HG02642 (cell line): ENCODE data around the gene PNRC1.
"Not testable (repeated sequence)": the region's sequence is repeated elsewhere in the genome, so short reads cannot be mapped to it uniquely, and the experiment has no call there.

Source experiments
- ATAC-seq: cut with Tn5 transposase; IDR thresholded peaks from one replicate; pipeline ENCODE4 v1.9.1; 2021; ENCODE audit warnings: mild to moderate bottlenecking; ENCODE audit not compliant: unreplicated experiment, poor library complexity

Gene PNRC1

DNA sequence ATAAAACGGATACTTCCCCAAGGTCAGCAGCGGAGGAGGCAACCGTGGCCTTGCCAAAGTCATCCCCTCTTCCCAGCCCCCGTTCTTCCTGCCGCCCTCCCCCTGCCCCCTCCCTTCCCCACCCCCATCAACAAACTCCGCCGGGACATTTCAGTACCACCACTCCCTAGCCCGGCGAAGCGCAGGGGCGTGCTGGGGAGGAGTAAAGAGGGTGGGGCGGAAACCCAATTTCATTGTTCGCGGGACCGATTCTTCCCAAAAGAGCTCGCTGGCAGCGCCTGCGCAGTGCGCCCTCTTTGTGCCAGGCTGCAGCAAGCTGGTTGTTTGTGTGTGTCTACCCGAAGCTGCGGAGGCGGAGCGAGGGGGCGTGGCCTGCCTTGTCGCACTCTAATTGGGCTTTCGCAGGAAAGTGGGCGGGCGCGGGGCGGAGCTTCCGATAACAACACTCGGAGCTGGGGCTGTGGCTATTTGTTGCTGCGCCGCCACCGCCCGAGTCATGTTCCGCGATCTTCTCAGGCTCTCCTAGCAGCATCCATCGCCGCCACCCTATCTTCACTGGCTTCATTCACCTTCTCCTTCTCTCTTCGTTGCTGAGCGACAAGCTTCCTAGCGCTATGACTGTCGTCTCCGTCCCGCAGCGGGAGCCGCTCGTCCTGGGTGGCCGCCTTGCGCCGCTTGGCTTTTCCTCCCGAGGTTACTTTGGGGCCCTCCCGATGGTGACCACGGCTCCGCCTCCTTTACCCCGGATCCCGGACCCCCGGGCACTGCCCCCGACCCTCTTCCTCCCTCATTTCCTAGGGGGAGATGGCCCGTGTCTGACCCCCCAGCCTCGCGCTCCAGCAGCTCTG lies at the start of gene PNRC1:
Gene PNRC1, plus strand, starts transcription at position 471 of the 848 bp plus-strand sequence. Its CDS starts 144 bp downstream, at position 615.
- peak; percentile 78 for ATAC-seq

DNA sequence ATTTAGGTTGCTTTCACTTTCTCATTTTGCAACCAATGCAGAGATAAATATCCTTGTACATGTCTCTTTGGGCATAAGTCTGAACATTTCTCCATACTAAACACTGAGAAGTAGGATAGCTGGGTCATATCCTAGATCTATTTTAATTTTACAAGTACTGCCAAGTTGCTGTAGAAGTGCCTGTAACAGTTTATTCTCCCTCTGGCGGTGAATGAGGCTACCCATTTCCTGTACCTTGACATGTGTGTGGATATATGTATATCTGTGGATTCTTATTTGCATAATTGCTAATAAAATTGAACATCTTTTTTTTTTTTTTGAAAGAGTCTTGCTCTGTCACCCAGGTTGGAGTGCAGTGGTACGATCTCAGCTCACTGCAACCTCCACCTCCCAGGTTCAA lies 48.0 kb upstream of the PNRC1 start:
- no peak for ATAC-seq

DNA sequence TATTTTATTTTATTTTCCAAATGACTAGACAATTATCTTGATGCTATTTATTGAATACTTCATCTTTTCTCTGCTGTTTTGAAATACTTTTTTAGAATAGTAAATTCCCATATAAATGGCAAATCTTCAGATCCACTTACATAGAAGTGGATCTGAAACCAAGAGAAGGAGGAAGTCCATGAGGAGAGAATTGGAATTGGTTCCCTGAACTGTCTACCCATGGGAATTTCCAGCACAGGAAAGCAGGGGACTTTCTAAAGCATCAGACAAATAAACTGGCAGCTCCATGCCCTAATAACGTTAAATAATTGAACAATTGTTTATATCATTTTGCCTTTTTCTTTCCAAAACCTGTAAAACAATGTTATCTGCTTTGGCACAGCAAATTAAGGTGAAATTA lies 47.1 kb upstream of the PNRC1 start:
- no peak for ATAC-seq

DNA sequence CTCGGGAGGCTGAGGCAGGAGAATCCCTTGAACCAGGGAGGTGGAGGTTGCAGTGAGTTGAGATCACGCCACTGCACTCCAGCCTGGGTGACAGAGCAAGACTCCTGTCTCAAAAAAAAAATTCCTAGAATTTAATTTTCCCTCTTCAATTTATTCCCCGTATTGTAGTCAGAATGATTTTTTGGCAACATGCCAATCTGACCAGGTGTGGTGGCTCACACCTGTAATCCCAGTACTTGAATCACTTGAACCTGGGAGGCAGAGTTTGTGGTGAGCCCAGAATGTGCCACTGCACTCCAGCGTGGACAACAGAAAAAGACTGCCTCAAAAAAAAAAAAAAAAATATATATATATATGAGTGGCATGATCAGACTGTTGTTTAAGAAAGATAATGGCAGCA lies 46.4 kb upstream of the PNRC1 start:
- ATAC-seq, result not testable (repeated sequence)

DNA sequence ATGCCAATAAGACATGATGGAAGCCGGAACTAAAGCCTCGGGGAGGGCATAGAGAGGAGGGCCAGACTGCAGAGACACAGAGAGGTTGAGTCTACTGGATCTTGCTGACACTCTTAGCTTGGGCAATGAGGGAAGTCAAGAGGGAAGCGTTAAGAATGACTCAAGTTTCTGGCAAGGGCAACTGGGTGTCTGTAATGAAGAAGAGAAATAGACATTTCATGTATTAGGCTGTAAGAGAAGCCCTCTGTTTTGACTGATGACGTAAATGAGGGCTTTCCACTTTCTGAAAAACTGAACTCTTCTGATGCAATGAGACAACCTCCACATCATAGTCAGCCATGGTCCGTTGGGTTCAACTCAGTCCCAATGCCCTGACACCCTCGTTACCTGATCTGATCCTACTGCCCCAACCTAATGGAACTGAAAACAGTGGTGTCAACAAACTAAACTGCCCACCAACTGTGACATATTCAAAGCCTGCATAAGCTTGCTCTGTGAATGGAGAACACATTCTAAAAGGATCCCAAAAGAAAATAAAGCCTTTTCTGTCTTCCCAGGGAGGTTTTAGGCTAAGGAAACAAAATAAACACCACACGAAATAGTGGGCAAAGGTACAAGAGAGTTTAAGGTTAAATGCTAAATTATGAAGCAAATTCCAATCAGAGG lies 45.8 kb upstream of the PNRC1 start:
- ATAC-seq, result no peak

DNA sequence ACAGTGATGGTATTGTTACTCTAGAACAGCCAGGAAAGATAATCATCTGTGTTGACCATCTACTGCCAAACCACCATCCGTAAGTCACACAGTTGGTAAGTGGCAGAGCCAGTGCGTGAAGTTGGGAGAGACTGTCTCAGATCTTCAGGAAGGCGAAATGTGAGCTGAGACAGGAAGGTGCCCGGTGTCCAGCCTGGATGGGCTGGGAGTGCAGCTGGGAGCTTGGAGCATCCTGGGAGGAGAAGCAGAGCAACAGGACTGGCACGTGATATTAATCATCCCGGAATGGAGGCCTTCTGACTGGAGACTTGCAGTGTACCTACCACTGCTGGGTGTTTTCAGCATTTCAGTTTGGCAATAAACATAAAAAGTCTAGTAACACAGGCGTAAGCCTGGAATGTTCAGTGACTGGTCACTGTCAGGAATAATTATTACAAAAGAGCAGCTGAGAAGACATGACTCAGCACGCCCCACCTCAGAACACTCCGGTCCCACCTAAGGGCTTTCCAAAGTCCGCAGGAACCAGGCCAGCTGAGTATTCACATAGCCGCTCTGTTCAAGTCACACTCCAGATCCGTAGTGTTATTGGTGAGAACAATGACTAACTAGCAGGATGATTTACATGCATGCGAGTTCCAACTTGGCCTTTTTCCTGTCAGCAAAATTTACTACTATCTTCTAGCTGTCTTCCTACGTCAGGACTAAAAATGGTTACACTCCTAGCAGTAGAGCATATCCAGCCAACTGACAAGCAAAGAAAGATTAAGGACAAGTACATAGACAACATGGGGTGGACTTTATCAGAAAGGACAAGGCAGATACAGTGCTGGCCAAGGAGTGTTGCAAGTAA lies 45.1 kb upstream of the PNRC1 start:
- ATAC-seq, result no peak

DNA sequence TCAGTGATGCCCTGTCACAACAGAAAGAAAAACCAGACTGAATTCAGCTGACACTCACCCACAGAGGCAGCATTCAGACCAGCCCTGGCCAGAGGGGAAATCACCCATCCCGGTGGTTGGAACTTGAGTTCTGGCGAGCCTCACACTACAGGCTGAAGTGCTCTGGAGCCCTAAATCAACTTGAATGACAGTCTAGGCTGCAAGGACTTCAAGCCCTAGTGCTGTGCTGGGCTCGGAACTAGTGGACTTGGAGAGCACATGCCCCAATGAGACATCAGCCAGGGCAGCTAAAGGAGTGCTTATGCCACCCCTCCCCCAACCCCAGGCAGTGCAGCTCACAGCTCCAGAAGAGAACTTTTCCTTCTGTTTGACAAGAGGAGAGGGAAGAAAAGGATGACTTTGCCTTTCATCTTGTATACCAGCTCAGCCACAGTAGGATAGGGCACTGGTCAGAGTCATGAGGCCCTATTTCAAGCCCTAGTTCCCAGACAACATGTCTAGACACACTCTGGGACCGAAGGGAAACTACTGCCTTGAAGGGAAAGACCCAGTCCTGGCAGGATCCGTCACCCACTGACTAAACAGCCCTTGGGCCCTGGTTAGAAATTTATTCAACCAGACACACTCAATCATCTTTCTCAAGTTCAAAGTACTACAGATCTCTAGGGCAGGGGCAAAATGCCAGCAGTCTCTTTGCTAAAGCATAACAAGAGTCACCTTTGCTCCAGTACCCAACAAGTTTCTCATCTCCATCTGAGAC lies 43.2 kb upstream of the PNRC1 start:
- ATAC-seq, result no peak

DNA sequence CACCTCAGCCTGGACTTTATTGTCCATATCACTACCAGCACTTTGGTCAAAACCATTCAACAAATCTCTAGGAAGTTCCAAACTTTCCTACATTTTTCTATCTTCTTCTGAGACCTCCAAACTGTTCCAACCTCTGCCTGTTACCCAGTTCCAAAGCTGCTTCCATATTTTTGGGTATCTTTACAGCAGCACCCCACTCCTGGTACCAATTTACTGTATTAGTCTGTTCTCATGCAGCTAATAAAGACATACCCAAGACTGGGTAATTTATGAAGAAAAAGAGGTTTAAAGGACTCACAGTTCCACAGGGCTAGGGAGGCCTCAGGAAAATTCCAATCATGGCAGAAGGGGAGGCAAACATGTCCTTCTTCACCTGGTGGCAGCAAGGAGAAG lies 42.7 kb upstream of the PNRC1 start:
- not testable (repeated sequence) for ATAC-seq

DNA sequence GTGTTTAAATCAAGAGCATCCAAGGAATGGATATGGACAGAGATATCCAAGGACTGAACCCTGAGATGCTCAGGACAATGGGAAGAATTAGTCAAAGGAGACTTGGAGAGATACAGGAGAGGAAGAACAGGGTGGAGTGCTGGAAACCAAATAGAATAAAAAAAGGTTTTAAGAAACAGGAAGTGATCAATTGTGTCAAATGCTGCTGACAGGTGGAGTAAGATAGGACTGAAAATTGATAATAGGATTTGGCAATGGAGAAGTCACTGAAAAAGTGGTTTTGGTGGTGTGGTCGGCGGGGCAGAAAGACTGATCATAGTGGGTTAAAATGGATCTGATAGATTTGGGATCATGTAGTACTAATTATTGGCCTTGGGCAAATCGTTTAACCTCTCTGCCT lies 37.9 kb upstream of the PNRC1 start:
- no peak for ATAC-seq

DNA sequence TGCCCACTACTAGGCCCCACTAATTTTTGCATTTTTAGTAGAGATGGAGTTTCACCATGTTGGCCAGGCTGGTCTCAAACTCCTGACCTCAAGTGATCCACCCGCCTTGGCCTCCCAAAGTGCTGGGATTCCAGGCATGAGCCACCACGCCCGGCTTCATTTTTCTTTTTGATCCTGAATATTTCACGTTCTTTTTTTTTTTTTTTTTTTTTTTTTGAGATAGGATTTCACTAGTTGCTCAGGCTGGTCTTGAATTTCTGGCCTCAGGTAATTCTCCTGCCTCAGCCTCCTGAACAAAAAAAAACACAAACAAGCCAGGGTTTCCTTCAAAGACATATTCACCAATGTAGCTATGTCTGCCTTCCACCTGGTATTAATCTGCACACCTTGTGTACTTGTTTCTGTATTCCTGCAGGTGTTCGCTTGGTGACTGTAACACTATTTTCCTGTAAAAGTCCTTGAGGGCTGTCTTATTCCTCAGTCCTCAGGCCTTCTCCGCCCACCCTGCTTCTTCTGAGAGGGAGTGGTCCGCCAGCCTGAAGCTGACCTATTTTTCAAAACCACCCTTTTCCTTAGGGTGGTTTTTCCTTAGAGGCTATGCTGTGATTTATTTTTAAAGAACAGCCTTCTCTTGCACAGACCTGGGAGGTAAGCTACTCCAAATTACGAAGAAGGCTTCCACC lies 36.1 kb upstream of the PNRC1 start:
- no peak for ATAC-seq

DNA sequence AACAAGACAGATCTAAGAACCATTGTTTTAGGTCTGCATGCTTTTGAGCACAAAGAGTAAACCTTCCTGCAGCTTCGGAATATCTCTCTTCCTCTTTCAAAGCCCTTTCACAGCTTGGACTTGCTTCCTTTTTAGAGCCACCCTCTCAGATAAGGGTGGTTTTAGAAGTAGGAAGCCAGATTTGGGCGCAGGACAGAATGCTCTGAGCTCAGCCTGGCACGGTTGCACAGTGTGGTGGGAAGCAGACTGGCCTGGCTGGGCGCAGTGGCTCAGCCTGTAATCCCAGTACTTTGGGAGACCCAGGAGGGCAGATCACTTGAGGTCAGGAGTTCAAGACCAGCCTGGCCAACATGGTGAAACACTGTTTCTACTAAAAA lies 35.6 kb upstream of the PNRC1 start:
- no peak for ATAC-seq

DNA sequence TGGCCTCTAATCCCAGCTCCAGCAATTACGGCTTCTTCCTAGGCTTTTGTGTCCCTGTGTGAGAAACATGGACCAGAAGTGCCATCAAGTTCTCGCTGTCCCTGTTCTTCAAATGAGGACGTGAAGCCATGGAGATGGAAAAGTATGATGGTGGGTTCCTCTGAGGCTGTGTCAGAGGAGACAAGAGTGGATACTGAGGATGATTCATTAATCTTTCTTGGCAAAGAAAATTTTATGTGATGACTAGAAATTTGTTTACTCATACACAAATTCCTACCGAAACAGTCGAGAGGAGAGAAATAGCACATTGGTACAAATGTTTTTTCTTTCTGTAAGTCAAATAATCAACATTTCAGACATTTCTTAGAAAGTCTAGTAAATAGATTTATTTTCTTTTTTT lies 35.0 kb upstream of the PNRC1 start:
- no peak for ATAC-seq

DNA sequence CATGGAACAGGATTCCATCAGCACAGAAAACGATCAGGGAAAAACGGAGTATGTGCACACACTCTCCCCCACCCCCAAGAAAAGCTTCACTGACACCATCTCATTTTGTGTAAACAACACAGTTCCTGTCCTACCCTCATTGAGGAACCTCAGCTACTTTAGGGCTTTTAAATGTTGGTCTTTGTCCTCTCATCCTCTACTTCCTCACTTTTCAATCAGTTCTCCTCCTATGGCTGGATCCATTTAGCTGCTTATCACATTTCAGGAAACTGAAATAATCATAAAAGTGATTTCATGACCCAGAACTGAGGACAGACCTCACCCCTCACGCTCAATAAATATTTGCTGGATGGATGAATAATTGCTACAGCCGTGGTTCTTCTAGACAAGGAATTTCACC lies 33.1 kb upstream of the PNRC1 start:
- no peak for ATAC-seq

DNA sequence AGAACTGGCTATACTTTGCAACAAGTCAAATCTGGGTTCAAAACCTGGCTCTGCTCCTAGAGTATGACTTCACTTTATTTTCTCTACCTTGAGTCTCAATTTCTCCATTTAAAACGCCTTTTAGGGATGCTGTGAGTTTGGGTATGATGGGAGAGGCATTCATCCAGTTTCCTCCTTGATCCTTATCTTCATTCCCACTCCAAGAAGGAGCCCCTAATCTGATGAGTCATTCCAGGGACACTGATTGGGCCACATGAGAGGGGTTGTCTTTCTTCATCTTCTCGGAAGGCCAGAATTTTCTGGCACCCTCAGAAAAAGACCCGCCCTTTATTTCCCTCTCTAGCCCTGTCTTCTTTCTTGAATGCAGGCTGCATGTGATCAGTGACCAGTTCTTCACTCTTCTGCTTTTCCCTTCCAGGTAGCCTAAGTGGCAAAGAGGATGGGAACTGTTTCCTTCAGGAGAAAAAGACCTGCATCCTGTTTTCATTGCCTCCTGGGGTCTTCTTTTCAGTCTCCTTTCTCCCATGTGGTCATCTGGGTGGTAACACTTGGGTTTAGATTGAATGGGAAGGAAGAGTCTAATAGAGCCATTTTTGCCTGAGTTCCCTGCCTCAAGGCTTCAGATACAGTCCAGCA lies 32.1 kb upstream of the PNRC1 start:
- ATAC-seq, result no peak

DNA sequence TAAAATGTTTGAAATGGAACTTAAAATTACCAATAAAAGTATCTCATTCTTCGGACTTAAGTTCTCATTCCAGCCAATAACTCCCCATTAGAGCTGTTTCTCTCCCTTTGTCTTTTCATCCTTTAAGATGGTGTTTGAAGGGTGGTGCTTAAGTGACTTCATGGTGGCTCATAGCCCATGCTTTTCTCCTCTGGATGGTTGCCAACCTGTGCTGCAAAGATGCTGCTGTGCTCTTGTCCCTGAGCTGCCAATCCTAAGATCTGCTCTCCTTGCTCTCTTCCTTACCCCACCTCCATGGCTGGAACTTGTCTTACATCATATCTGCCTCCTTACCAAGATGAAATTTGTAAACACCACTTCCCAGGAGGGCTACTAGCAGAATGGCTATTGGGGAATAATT lies 31.6 kb upstream of the PNRC1 start:
- no peak for ATAC-seq

DNA sequence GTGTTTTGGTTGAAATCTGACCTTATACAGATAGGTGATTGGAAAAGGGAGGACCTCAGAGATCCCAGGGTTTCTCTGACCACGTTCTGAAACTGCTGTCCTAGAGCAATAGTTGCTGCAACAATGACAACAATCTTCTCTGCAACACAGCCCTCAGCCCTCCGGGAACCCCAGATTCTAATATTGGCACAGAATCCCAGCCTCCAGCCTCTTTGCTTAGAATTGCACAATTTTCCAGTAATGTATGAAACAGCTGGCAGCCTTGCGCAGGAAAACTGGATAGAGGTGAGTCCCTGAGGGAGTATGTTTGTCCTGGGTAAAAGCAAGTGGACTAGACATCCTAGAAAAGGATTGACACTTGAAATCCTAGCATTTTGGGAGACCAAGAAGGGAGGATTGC lies 30.4 kb upstream of the PNRC1 start:
- no peak for ATAC-seq

DNA sequence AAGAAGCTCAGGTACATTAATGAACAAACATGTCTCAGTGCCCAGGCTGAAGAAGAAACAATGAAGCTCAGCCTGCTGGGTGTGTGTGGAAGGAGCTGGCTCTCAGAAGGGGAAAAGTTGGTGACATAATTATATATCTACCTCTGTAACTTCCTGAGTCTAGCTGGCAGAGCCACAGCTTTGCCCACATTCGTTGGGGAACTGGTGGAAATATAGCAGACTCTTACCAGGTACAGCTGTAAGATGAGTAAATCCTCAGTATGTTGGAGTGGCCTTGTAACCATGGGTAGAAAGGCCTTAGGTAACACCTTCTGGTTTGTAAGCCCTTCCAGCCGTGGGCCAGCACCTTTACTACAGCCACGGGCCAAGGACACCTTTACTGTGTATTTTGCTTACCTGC lies 29.9 kb upstream of the PNRC1 start:
- no peak for ATAC-seq

DNA sequence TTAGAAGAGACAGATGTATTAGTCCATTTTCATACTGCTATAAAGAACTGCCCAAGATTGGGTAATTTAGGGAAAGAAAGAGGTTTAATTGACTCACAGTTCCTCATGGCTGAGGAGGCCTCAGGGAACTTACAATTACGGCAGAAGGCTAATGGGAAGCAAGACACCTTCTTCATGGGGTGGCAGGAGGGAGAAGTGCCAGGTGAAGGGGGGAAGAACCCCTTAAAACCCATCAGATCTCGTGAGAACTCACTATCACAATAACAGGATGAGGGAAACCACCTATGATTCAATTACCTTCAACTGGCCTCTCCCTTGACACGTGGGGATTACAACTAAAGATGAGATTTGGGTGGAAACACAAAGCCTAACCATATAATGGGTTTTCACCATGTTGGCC lies 28.9 kb upstream of the PNRC1 start:
- ATAC-seq, result no peak

DNA sequence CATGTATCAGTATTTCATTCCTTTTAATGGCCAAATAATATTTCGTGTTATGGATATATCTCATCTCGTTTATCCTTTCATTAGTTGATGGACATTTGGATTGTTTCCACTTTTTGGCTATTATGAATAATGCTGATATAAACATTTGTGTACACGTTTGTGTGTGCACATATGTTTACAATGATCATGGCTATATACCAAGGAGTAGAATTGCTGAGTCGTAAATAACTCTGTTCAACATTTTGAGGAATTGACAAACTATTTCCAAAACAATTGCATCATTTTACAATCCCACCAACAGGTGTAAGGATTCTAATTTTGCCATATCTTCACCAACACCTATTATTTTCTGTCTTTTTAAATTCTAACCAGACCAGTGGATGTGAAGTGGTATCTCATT lies 26.3 kb upstream of the PNRC1 start:
- ATAC-seq, result no peak
